Mucosa of rectum (tissue), 2 donors: ENCODE measurements around the gene SEMG2.

ENCODE experiments used
- H3K27ac ChIP-seq, 2 donors: one replicate each; pipeline ENCODE4 v1.7.0; 2013; ENCODE audit warnings: inconsistent platforms in 2 of 2, low read depth in 2 of 2, low read length in 2 of 2
- H3K27me3 ChIP-seq, 2 donors: one replicate each; pipeline ENCODE4 v1.7.0; 2013; ENCODE audit warnings: low read length in 2 of 2; ENCODE audit not compliant: control insufficient read depth in 2 of 2, insufficient read depth in 2 of 2
- H3K36me3 ChIP-seq, 2 donors: one replicate each; pipeline ENCODE4 v1.7.0; 2013; ENCODE audit warnings: low read length in 2 of 2; ENCODE audit not compliant: control insufficient read depth in 2 of 2, insufficient read depth in 2 of 2
- H3K4me1 ChIP-seq, 2 donors: one replicate each; pipeline ENCODE4 v1.7.0; 2013; ENCODE audit warnings: low read length in 2 of 2, mild to moderate bottlenecking in 1 of 2; ENCODE audit not compliant: control insufficient read depth in 2 of 2, insufficient read depth in 2 of 2
- H3K4me3 ChIP-seq, 2 donors: one replicate each; pipeline ENCODE4 v1.7.0; 2013; ENCODE audit warnings: low read length in 2 of 2
- H3K9ac ChIP-seq, 2 donors: one replicate each; pipeline ENCODE4 v1.7.0; 2013; ENCODE audit warnings: low read length in 2 of 2, low read depth in 1 of 2, mild to moderate bottlenecking in 1 of 2
- H3K9me3 ChIP-seq, 2 donors: one replicate each; pipeline ENCODE4 v1.7.0; 2013; ENCODE audit warnings: low read length in 2 of 2; ENCODE audit not compliant: control insufficient read depth in 2 of 2
- donor health status: healthy.
- donor health status: Normal muscosa, but diverticular disease.

SEMG2 gene

GRCh38 chr20:45254383-45255262 is 33.5 kb downstream of the SEMG2 start, which contains the start of gene SLPI:
TSS of gene SLPI (minus strand) at chr20:45254564. CDS start at chr20:45254543, 21 bp downstream.
- H3K4me1 ChIP-seq: peaks cover 0 to 11% of the 10 kb centered on the region in 2 donors
- H3K4me3 ChIP-seq: peak within 1 kb of the TSS in 1 of 2 donors; percentile 48
- peak within 1 kb of the TSS; percentile 52 to 63 for H3K27ac ChIP-seq
- H3K9ac ChIP-seq: no peak within 1 kb of the TSS
- H3K9me3 ChIP-seq: no peaks in the 10 kb centered on the region
- H3K36me3 ChIP-seq: no peaks in the 10 kb centered on the region
- H3K27me3 ChIP-seq: peaks cover 0 to 2% of the 10 kb centered on the region in 2 donors

GRCh38 chr20:45257161-45257560 is 36.0 kb downstream of the SEMG2 start:
- Histone ChIP-seq H3K9ac (no peak overlapping the region), H3K4me1 (peaks cover 0 to 11% of the 10 kb centered on the region in 2 donors), H3K4me3 (no peak overlapping the region), H3K27ac (no peak overlapping the region), H3K36me3 (no peaks in the 10 kb centered on the region), H3K27me3 (peaks cover 0 to 4% of the 10 kb centered on the region in 2 donors), H3K9me3 (no peaks in the 10 kb centered on the region)

GRCh38 chr20:45257711-45258110 is 36.5 kb downstream of the SEMG2 start:
- Histone ChIP-seq H3K27ac (no peak overlapping the region), H3K27me3 (peaks cover 0 to 4% of the 10 kb centered on the region in 2 donors), H3K4me3 (no peak overlapping the region), H3K9ac (no peak overlapping the region), H3K4me1 (peaks cover 0 to 11% of the 10 kb centered on the region in 2 donors), H3K36me3 (no peaks in the 10 kb centered on the region), H3K9me3 (no peaks in the 10 kb centered on the region)

GRCh38 chr20:45258259-45258658 is 37.1 kb downstream of the SEMG2 start:
- Histone ChIP-seq H3K4me1 (peaks cover 0 to 11% of the 10 kb centered on the region in 2 donors), H3K27ac (no peak overlapping the region), H3K9ac (no peak overlapping the region), H3K9me3 (no peaks in the 10 kb centered on the region), H3K4me3 (no peak overlapping the region), H3K36me3 (no peaks in the 10 kb centered on the region), H3K27me3 (peaks cover 0 to 4% of the 10 kb centered on the region in 2 donors)

GRCh38 chr20:45258664-45259063 is 37.5 kb downstream of the SEMG2 start:
- Histone ChIP-seq H3K4me1 (peaks cover 0 to 11% of the 10 kb centered on the region in 2 donors), H3K27ac (no peak overlapping the region), H3K4me3 (no peak overlapping the region), H3K9me3 (no peaks in the 10 kb centered on the region), H3K27me3 (peaks cover 0 to 4% of the 10 kb centered on the region in 2 donors), H3K9ac (no peak overlapping the region), H3K36me3 (no peaks in the 10 kb centered on the region)

- Histone ChIP-seq H3K9me3 (no peaks in the 10 kb centered on the region), H3K27ac (no peak overlapping the region)
These were observed 42.5 kb downstream of the SEMG2 start for GRCh38 chr20:45263556-45264266.

GRCh38 chr20:45266977-45267376 is 45.8 kb downstream of the SEMG2 start:
- no peak overlapping the region for H3K4me3 ChIP-seq

More at GRCh38 chr20:45263556-45264266, 42.5 kb downstream of the SEMG2 start:
- no peak overlapping the region for H3K9ac ChIP-seq
- no peaks in the 10 kb centered on the region for H3K36me3 ChIP-seq
- H3K4me3 ChIP-seq: no peak overlapping the region
- no peaks in the 10 kb centered on the region for H3K4me1 ChIP-seq
- peaks cover 0 to 6% of the 10 kb centered on the region in 2 donors for H3K27me3 ChIP-seq

GRCh38 chr20:45268531-45268930 is 47.4 kb downstream of the SEMG2 start:
- no peak overlapping the region for H3K4me3 ChIP-seq
- H3K36me3 ChIP-seq: no peaks in the 10 kb centered on the region
- no peak overlapping the region for H3K27ac ChIP-seq
- H3K9ac ChIP-seq: no peak overlapping the region
- peaks cover 0 to 4% of the 10 kb centered on the region in 2 donors for H3K27me3 ChIP-seq
- H3K9me3 ChIP-seq: no peaks in the 10 kb centered on the region
- no peaks in the 10 kb centered on the region for H3K4me1 ChIP-seq

More at GRCh38 chr20:45266977-45267376, 45.8 kb downstream of the SEMG2 start:
- H3K36me3 ChIP-seq: no peaks in the 10 kb centered on the region
- peaks cover 0 to 4% of the 10 kb centered on the region in 2 donors for H3K27me3 ChIP-seq
- no peak overlapping the region for H3K9ac ChIP-seq
- H3K9me3 ChIP-seq: no peaks in the 10 kb centered on the region
- no peak overlapping the region for H3K27ac ChIP-seq
- no peaks in the 10 kb centered on the region for H3K4me1 ChIP-seq

GRCh38 chr20:45269056-45269455 is 47.9 kb downstream of the SEMG2 start:
- no peak overlapping the region for H3K4me3 ChIP-seq
- H3K27me3 ChIP-seq: peaks cover 0 to 4% of the 10 kb centered on the region in 2 donors
- no peaks in the 10 kb centered on the region for H3K9me3 ChIP-seq
- no peak overlapping the region for H3K27ac ChIP-seq
- no peaks in the 10 kb centered on the region for H3K4me1 ChIP-seq
- H3K9ac ChIP-seq: no peak overlapping the region
- H3K36me3 ChIP-seq: no peaks in the 10 kb centered on the region

- no peaks in the 10 kb centered on the region for H3K36me3 ChIP-seq
- H3K4me3 ChIP-seq: no peak overlapping the region
- peaks cover 0 to 4% of the 10 kb centered on the region in 2 donors for H3K27me3 ChIP-seq
- no peak overlapping the region for H3K9ac ChIP-seq
- no peak overlapping the region for H3K27ac ChIP-seq
- no peaks in the 10 kb centered on the region for H3K4me1 ChIP-seq
- H3K9me3 ChIP-seq: no peaks in the 10 kb centered on the region
These were observed 48.6 kb downstream of the SEMG2 start for GRCh38 chr20:45269754-45270270.
